Parathyroid adenoma (tissue), 2 donors: ENCODE results near the gene MLLT6.

Experiments
- H2AFZ ChIP-seq: fragments of 300-600 bp; sonication (generic); one replicate; pipeline ENCODE4 v1.7.0; 2017; ENCODE audit warnings: antibody characterized with exemption, mild to moderate bottlenecking
- H3K27ac ChIP-seq: fragments of 300-600 bp; sonication (generic); one replicate; pipeline ENCODE4 v1.7.0; 2017
- H3K27me3 ChIP-seq: fragments of 300-600 bp; sonication (generic); one replicate; pipeline ENCODE4 v1.7.0; 2017; ENCODE audit warnings: low read length; ENCODE audit not compliant: control insufficient read depth, insufficient read depth
- H3K36me3 ChIP-seq: fragments of 300-600 bp; sonication (generic); one replicate; pipeline ENCODE4 v1.7.0; 2017; ENCODE audit warnings: low read length; ENCODE audit not compliant: control insufficient read depth, insufficient read depth
- H3K4me1 ChIP-seq: fragments of 300-600 bp; sonication (generic); one replicate; pipeline ENCODE4 v1.7.0; 2017; ENCODE audit warnings: control low read depth
- H3K4me2 ChIP-seq: fragments of 300-600 bp; sonication (generic); one replicate; pipeline ENCODE4 v1.7.0; 2017; ENCODE audit warnings: low read length
- H3K4me3 ChIP-seq: fragments of 300-600 bp; sonication (generic); one replicate; pipeline ENCODE4 v1.7.0; 2017; ENCODE audit warnings: low read depth, low read length
- H3K79me2 ChIP-seq: fragments of 300-600 bp; sonication (generic); one replicate; pipeline ENCODE4 v1.7.0; 2017; ENCODE audit warnings: control low read depth
- H3K9ac ChIP-seq: fragments of 300-600 bp; sonication (generic); one replicate; pipeline ENCODE4 v1.7.0; 2017; ENCODE audit warnings: mild to moderate bottlenecking
- H3K9me3 ChIP-seq: fragments of 300-600 bp; sonication (generic); one replicate; pipeline ENCODE4 v1.7.0; 2017; ENCODE audit warnings: low read length; ENCODE audit not compliant: control insufficient read depth
- TF ChIP-seq, protein P1 (sequence below): fragments of 300-600 bp; sonication (generic); IDR thresholded peaks from one replicate; pipeline ENCODE4 v1.7.0; 2017; ENCODE audit warnings: antibody characterized with exemption, mild to moderate bottlenecking
- donor health status: primary hyperparathyroidism.

The MLLT6 gene

DNA sequence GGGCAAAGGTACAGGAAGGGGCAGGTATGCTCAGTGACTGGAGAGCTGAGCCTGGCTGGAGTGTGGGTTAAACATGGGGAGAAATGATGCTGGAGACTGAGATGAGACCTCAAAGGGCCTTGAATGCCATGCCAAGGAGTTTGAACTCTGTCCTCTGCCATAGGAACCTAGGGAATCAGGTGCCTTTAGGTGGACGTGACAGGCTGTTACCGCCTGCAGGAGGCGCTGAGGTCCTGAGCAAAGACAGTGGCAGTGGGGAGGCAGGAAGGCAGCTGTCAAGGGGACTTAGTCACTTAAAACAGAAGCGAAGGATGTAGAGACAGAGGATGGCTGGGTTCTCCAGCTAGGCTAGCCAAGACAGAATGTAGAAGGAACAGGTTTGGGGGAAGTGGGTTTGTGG, 56.5 kb downstream of the MLLT6 start:
- Histone ChIP-seq H3K9ac (no peak overlapping the region), H3K27ac (no peak overlapping the region), H3K4me3 (no peak overlapping the region), H3K4me1 (no peaks in the 10 kb centered on the region), H3K36me3 (no peaks in the 10 kb centered on the region), H3K79me2 (peaks cover 8% of the 10 kb centered on the region), H3K4me2 (no peak overlapping the region), H3K9me3 (no peaks in the 10 kb centered on the region), H2AFZ (no peak overlapping the region), H3K27me3 (no peaks in the 10 kb centered on the region)
- TF ChIP-seq, protein P1, sequence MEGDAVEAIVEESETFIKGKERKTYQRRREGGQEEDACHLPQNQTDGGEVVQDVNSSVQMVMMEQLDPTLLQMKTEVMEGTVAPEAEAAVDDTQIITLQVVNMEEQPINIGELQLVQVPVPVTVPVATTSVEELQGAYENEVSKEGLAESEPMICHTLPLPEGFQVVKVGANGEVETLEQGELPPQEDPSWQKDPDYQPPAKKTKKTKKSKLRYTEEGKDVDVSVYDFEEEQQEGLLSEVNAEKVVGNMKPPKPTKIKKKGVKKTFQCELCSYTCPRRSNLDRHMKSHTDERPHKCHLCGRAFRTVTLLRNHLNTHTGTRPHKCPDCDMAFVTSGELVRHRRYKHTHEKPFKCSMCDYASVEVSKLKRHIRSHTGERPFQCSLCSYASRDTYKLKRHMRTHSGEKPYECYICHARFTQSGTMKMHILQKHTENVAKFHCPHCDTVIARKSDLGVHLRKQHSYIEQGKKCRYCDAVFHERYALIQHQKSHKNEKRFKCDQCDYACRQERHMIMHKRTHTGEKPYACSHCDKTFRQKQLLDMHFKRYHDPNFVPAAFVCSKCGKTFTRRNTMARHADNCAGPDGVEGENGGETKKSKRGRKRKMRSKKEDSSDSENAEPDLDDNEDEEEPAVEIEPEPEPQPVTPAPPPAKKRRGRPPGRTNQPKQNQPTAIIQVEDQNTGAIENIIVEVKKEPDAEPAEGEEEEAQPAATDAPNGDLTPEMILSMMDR = no peak

DNA sequence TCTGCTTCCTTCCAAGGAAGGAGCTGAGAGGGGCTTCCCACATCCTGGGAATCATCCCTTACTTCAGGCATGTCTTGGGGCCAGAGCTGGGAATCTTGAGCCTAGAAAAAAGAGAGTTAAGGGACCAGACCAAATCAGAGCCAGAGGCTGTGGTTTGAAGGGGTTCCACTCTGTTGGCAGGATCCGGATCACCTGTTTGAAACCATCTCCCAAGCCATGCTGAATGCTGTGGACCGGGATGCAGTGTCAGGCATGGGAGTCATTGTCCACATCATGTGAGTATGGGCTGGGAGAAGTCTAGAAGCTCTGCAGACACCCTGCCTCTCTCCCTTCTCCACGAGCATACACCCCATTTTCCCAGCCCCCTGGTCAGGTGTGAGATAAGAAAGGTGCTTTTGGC, 57.2 kb downstream of the MLLT6 start:
- H3K4me3 ChIP-seq = no peak overlapping the region
- no peak overlapping the region for H3K9ac ChIP-seq
- no peak overlapping the region for H3K27ac ChIP-seq
- H3K4me1 ChIP-seq = no peaks in the 10 kb centered on the region
- no peak overlapping the region for H3K4me2 ChIP-seq
- H3K36me3 ChIP-seq = no peaks in the 10 kb centered on the region
- H3K9me3 ChIP-seq = no peaks in the 10 kb centered on the region
- no peak overlapping the region for H2AFZ ChIP-seq
- peaks cover 5% of the 10 kb centered on the region for H3K79me2 ChIP-seq
- TF ChIP-seq, protein P1 = no peak
- no peaks in the 10 kb centered on the region for H3K27me3 ChIP-seq

DNA sequence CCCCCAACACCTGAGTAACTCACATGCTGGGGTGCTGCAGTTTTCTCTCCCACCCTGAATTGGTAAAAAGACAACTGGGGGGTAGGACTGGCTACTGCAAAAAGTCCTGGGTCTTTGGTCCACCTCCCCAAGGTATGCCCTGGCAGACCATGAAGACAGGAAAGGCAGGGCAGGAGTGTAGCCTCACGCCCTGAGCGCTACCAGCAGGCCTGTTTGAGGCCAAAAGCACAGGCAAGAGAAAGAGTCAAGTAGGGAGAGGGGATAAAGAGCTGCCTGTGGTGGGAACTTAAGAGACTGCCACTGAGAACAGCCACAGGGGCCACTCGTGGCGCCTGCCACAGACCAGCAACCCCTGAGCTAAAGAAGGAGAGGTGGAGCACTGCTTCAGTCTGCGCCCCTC, 61.3 kb downstream of the MLLT6 start:
- no peaks in the 10 kb centered on the region for H3K9me3 ChIP-seq
- H3K4me2 ChIP-seq = no peak overlapping the region
- no peak overlapping the region for H3K9ac ChIP-seq
- TF ChIP-seq, protein P1 = no peak
- H3K4me1 ChIP-seq = no peaks in the 10 kb centered on the region
- H3K27ac ChIP-seq = no peak overlapping the region
- no peaks in the 10 kb centered on the region for H3K79me2 ChIP-seq
- H3K36me3 ChIP-seq = no peaks in the 10 kb centered on the region
- H3K4me3 ChIP-seq = no peak overlapping the region
- H2AFZ ChIP-seq = no peak overlapping the region
- no peaks in the 10 kb centered on the region for H3K27me3 ChIP-seq

DNA sequence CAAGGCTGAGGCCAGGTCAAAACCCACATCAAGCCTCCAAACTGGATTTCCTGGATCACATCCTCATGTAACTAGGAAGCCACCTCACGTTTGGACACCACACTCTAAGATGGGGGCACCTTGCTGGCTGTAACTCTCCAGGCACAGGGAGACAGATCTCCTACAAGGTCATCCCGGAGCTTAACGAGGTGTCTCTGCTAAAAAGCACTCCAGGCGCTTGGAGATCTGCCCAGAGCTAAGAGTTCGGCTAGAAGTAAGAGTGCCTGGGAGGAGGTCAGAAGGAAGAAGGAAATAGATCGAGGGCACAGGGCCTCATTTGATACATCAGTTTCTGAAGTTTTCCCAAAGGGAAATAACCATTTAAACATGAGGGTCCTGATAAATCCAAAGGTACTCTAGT, 63.3 kb downstream of the MLLT6 start:
- Histone ChIP-seq H3K9me3 (no peaks in the 10 kb centered on the region), H3K79me2 (no peaks in the 10 kb centered on the region), H2AFZ (no peak overlapping the region), H3K9ac (no peak overlapping the region), H3K36me3 (no peaks in the 10 kb centered on the region), H3K27ac (no peak overlapping the region), H3K4me3 (no peak overlapping the region), H3K4me1 (no peaks in the 10 kb centered on the region), H3K4me2 (peak overlapping the region; percentile 13), H3K27me3 (no peaks in the 10 kb centered on the region)
- TF ChIP-seq, protein P1 = no peak

DNA sequence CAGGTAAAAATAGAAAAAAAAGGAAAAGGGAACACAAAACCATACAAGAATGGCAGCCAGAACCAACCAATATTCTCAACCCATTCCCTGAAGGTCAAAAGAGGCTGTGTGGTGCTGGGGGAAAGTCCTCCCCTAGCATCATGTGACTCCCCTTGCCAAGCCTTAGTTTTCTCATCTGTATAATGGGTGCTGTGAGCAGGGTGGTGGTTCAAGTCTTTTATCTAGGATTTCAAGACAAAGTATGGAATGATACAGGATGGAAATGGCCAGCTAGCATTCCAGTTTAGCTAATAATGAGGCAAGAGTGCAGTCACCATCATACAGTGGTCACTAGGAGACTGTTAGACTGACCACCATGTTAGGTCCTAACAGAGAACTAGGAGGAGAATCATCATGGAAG, 68.2 kb downstream of the MLLT6 start:
- no peak overlapping the region for H3K4me3 ChIP-seq

More for the DNA sequence above, 68.2 kb downstream of the MLLT6 start:
- TF ChIP-seq, protein P1 = no peak
- Histone ChIP-seq H3K4me2 (no peak overlapping the region), H3K9me3 (no peaks in the 10 kb centered on the region), H2AFZ (no peak overlapping the region), H3K79me2 (no peaks in the 10 kb centered on the region), H3K27ac (no peak overlapping the region), H3K36me3 (no peaks in the 10 kb centered on the region), H3K4me1 (no peaks in the 10 kb centered on the region), H3K27me3 (no peaks in the 10 kb centered on the region), H3K9ac (no peak overlapping the region)
